GM12878 (cell line): ENCODE data around the gene TIMP2. TPM values are rescaled to one million over a fixed set of nuclear protein-coding genes. Genes with fewer than 3 reads are reported as not detected.

ENCODE experiments used
- ATAC-seq: fragments of 200-7000 bp; cut with Tn5 transposase; 3 replicates; pipeline ENCODE4 v1.9.1; 2020; ENCODE audit warnings: mild to moderate bottlenecking, moderate library complexity
- BruUV-seq: library from RNA; stranded (reverse); fragments of 400-500 nt; replicated peaks from 2 replicates; lab custom pipeline; 2021; lab: Mats Ljungman, UMichigan
- CTCF ChIA-PET: fragments of 300-600 bp; sonication (Branson Sonifier 250); formaldehyde crosslinking; extraction: SDS; loops from one replicate; lab custom pipeline; 2021; ENCODE audit warnings: inconsistent platforms; lab: Yijun Ruan, JAX
- POLR2A ChIA-PET: fragments of 350-600 bp; formaldehyde crosslinking; extraction: SDS; loops from one replicate; lab custom pipeline; 2021; ENCODE audit warnings: inconsistent platforms; lab: Charles Lee
- RAD21 ChIA-PET: fragments of 300-600 bp; sonication (Branson Sonifier 250); formaldehyde crosslinking; loops from one replicate; lab custom pipeline; 2023; ENCODE audit warnings: antibody characterized with exemption; ENCODE audit not compliant: unreplicated experiment; lab: Charles Lee
- SMC1A ChIA-PET: fragments of 300-600 bp; sonication (Branson Sonifier 250); formaldehyde crosslinking; loops from one replicate; lab custom pipeline; 2023; ENCODE audit not compliant: unreplicated experiment, uncharacterized antibody; lab: Charles Lee
- DNase-seq: peaks from one replicate; pipeline ENCODE4 v3.0.0-alpha.2; 2011; ENCODE audit warnings: low read depth, low spot score
- FAIRE-seq: peaks from 3 replicates; lab custom pipeline; 2011; peaks lifted over from hg19 to GRCh38; lab: Jason Lieb, UNC
- H2AFZ ChIP-seq: 2 replicates; pipeline ENCODE4 v1.6.0; 2011; ENCODE audit warnings: low read depth, low read length, control low read depth; ENCODE audit not compliant: control insufficient read depth
- H3K27ac ChIP-seq: 2 replicates; pipeline ENCODE4 v1.5.1; 2011; ENCODE audit warnings: control low read depth; ENCODE audit not compliant: control insufficient read depth, insufficient read depth
- H3K27me3 ChIP-seq, 2 experiments: replicated peaks in 1 of 2; 2 replicates each; pipeline versions ENCODE4 v1.6.0 to v1.6.1; 2011; ENCODE audit warnings: low read length in 1 of 2; ENCODE audit not compliant: control insufficient read depth in 2 of 2, insufficient read depth in 2 of 2
- H3K36me3 ChIP-seq, 2 experiments: 2 replicates each; pipeline ENCODE4 v1.5.1; 2011; ENCODE audit warnings: low read length in 1 of 2; ENCODE audit not compliant: control insufficient read depth in 2 of 2, insufficient read depth in 2 of 2
- H3K4me1 ChIP-seq: 2 replicates; pipeline ENCODE4 v1.6.1; 2011; ENCODE audit warnings: mild to moderate bottlenecking, low read length, moderate library complexity, mixed read lengths; ENCODE audit not compliant: control insufficient read depth, insufficient read depth
- H3K4me2 ChIP-seq: 2 replicates; pipeline ENCODE4 v1.6.0; 2011; ENCODE audit warnings: control low read depth; ENCODE audit not compliant: control insufficient read depth, insufficient read depth
- H3K4me3 ChIP-seq: fragments of 200-600 bp; sonication (generic); 2 replicates; pipeline ENCODE4 v1.5.1; 2016
- H3K79me2 ChIP-seq: 2 replicates; pipeline ENCODE4 v1.6.0; 2011; ENCODE audit warnings: low read length; ENCODE audit not compliant: control insufficient read depth, insufficient read depth
- H3K9ac ChIP-seq: 2 replicates; pipeline ENCODE4 v1.8.0; 2011; ENCODE audit warnings: low read length, control low read depth, mixed read lengths; ENCODE audit not compliant: control insufficient read depth, insufficient read depth
- H3K9me3 ChIP-seq: replicated peaks from 3 replicates; pipeline ENCODE4 v1.5.1; 2011; ENCODE audit warnings: mild to moderate bottlenecking, low read length; ENCODE audit not compliant: control insufficient read depth, insufficient read depth
- H4K20me1 ChIP-seq: 2 replicates; pipeline ENCODE4 v1.6.0; 2011; ENCODE audit not compliant: control insufficient read depth, insufficient read depth
- EZH2 ChIP-seq: IDR thresholded peaks from 2 replicates; pipeline ENCODE4 v1.6.1; 2012; ENCODE audit warnings: low read depth, mild to moderate bottlenecking, control low read depth, inconsistent platforms, low read length, borderline replicate concordance; ENCODE audit not compliant: control insufficient read depth
- FOXK2 ChIP-seq: fragments of 450-650 bp; IDR thresholded peaks from 2 replicates; pipeline ENCODE4 v1.6.1; 2017; ENCODE audit warnings: mild to moderate bottlenecking, moderate library complexity
- IKZF1 ChIP-seq: fragments of 450-650 bp; conservative IDR thresholded peaks from 2 replicates; pipeline ENCODE4 v1.6.1; 2017; ENCODE audit warnings: antibody characterized with exemption, mild to moderate bottlenecking
- JUND ChIP-seq: IDR thresholded peaks from 2 replicates; pipeline ENCODE4 v1.6.1; 2012; ENCODE audit warnings: low read depth, mild to moderate bottlenecking, low read length, improper control_type of control experiment, moderate library complexity
- MEF2A ChIP-seq: IDR thresholded peaks from 2 replicates; pipeline ENCODE4 v1.6.1; 2011; ENCODE audit warnings: low read depth, mild to moderate bottlenecking, low read length, moderate library complexity; ENCODE audit not compliant: insufficient read depth
- MEF2B ChIP-seq: fragments of 450-650 bp; IDR thresholded peaks from 2 replicates; pipeline ENCODE4 v1.6.1; 2018; ENCODE audit warnings: mild to moderate bottlenecking, moderate library complexity; ENCODE audit not compliant: partially characterized antibody, poor library complexity, severe bottlenecking
- MYB ChIP-seq: fragments of 150-350 bp; IDR thresholded peaks from 2 replicates; pipeline ENCODE4 v1.6.1; 2014; ENCODE audit warnings: mild to moderate bottlenecking, low read depth, low read length, borderline replicate concordance
- RB1 ChIP-seq: fragments of 450-650 bp; formaldehyde crosslinking; IDR thresholded peaks from 2 replicates; pipeline ENCODE4 v1.6.1; 2017; ENCODE audit warnings: mild to moderate bottlenecking, borderline replicate concordance
- SIN3A ChIP-seq: IDR thresholded peaks from 2 replicates; pipeline ENCODE4 v1.6.1; 2012; ENCODE audit warnings: low read depth, low read length, improper control_type of control experiment
- TAF1 ChIP-seq: IDR thresholded peaks from 2 replicates; pipeline ENCODE4 v1.6.1; 2011; ENCODE audit warnings: mild to moderate bottlenecking, low read depth, low read length, borderline replicate concordance
- YBX1 ChIP-seq: fragments of 450-650 bp; IDR thresholded peaks from 2 replicates; pipeline ENCODE4 v1.6.1; 2016; ENCODE audit warnings: antibody characterized with exemption
- YY1 ChIP-seq: IDR thresholded peaks from 2 replicates; pipeline ENCODE4 v1.6.1; 2011; ENCODE audit warnings: low read depth, mild to moderate bottlenecking, low read length
- WGBS: methylation state at CpG from one replicate; pipeline ENCODE4 v1.1.6; 2016; ENCODE audit warnings: low lambda C conversion rate; ENCODE audit not compliant: insufficient replicate concordance, insufficient coverage; ENCODE audit errors: missing lambda C conversion rate; 5-methylcytosine and 5-hydroxymethylcytosine counted together
- in situ Hi-C: fragments of 300-500 bp; cut with MboI; formaldehyde crosslinking; loops from 9 replicates; pipeline ENCODE4 v1.14.3; 2018; ENCODE audit warnings: mixed read lengths
- intact Hi-C: fragments of 100-400 bp; cut with micrococcal nuclease; formaldehyde crosslinking; loops from one replicate; pipeline ENCODE4 v1.14.2; 2022; ENCODE audit not compliant: unreplicated experiment
- polyA plus RNA-seq, 11 experiments: library from polyadenylated mRNA; depleted of rRNA in 4 of 11; unstranded in 6 of 11; stranded (reverse) in 5 of 11; fragments of >200 nt; fragmentation: Nextera tagmentation in 4 of 11; fragmentation: Illumina TruSeq in 1 of 11; extraction: Ambion mirVana in 4 of 11; extraction: Trizol in 1 of 11; gene quantifications; 1 replicate in 1 of 11; 2 replicates in 10 of 11; pipeline versions ENCODE4 v1.2.1 to v1.2.3, GENCODE V29; 2011 to 2016; ENCODE audit warnings: inconsistent platforms in 2 of 11, missing spikeins in 2 of 11, low read depth in 1 of 11
- total RNA-seq, 4 experiments: library from RNA; depleted of rRNA in 3 of 4; stranded (reverse); fragments of >200 nt in 3 of 4; fragmentation: Illumina TruSeq in 1 of 4; extraction: Trizol in 1 of 4; gene quantifications; 2 replicates each; pipeline versions ENCODE4 v1.2.1 to v1.2.3, GENCODE V29; 2013 to 2021
- TF ChIP-seq, protein P1 (sequence below), 3 experiments: IDR thresholded peaks in 2 of 3; conservative IDR thresholded peaks in 1 of 3; 2 replicates each; pipeline ENCODE4 v1.5.1; 2011; ENCODE audit warnings: low read depth in 3 of 3, low read length in 3 of 3, mild to moderate bottlenecking in 3 of 3, control low read depth in 2 of 3, moderate library complexity in 2 of 3, inconsistent platforms in 1 of 3, mixed read lengths in 1 of 3; ENCODE audit not compliant: control insufficient read depth in 2 of 3, insufficient read depth in 1 of 3; ENCODE audit errors: extremely low read depth in 1 of 3
- TF ChIP-seq, protein P2 (sequence below): IDR thresholded peaks from 2 replicates; pipeline ENCODE4 v1.6.1; 2012; ENCODE audit warnings: low read depth, low read length, improper control_type of control experiment
- TF ChIP-seq, protein P3 (sequence below): fragments of 450-650 bp; IDR thresholded peaks from 2 replicates; pipeline ENCODE4 v1.6.1; 2016; ENCODE audit warnings: mild to moderate bottlenecking, moderate library complexity, borderline replicate concordance
- TF ChIP-seq, protein P4 (sequence below): IDR thresholded peaks from 2 replicates; pipeline ENCODE4 v1.6.1; 2011; ENCODE audit warnings: borderline replicate concordance, low read depth, mild to moderate bottlenecking, moderate library complexity, mixed read lengths, low read length; ENCODE audit not compliant: insufficient read depth; ENCODE audit errors: extremely low read length

The TIMP2 gene
- total and polyA plus RNA-seq, 10 of the 15 experiments (the other 5 are each of a cell fraction or from before 2014, with no cell fraction given), result 0.03 to 0.41 (median 0.04) TPM; not detected in 7

DNA sequence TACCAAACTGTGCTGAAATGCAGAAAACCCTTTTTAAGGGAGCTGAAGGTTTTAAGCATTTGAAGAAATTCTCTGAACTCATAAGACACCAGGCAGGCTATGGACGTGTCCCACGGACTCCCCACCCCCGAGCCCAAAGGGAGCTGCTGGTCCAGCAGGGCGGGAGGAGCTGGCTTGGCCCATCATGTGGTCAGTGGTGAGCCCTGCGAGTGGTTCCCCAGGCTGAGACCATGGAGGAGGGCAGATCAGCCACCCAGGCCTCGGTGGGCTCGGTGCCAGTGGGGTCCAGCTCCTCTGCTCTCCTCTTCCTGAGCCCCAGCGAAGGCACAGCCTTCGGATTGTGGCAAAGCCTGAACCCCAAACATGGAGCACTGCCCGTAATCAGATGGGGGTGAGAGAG, 27.5 kb upstream of the TIMP2 start:
- POLR2A ChIA-PET, result no interaction called here
- ATAC-seq (no peak), DNase-seq (no peak), FAIRE-seq (no peak)
- Histone ChIP-seq H4K20me1 (no peaks in the 10 kb centered on the region), H3K9me3 (peaks cover 10% of the 10 kb centered on the region; the same call in 2 of the 3 replicates), H3K4me3 (no peak overlapping the region), H3K4me2 (no peak overlapping the region), H3K9ac (no peak overlapping the region), H3K79me2 (no peaks in the 10 kb centered on the region), H2AFZ (no peak overlapping the region), H3K27ac (no peak overlapping the region), H3K4me1 (no peaks in the 10 kb centered on the region), H3K27me3 (no peaks in the 10 kb centered on the region; a peak in 2 of 4 replicates), H3K36me3 (no peaks in the 10 kb centered on the region)
- SMC1A ChIA-PET, result no interaction called here
- WGBS, result 25% methylated on average over 10 of the region's 10 CpGs
- no TSS peak for BruUV-seq
- intact Hi-C loops (no loop called here), in situ Hi-C loops (no loop called here)
- RAD21 ChIA-PET, result no interaction called here
- CTCF ChIA-PET, result no interaction called here
- TF ChIP-seq FOXK2, result no peak
- TF ChIP-seq, protein P1, sequence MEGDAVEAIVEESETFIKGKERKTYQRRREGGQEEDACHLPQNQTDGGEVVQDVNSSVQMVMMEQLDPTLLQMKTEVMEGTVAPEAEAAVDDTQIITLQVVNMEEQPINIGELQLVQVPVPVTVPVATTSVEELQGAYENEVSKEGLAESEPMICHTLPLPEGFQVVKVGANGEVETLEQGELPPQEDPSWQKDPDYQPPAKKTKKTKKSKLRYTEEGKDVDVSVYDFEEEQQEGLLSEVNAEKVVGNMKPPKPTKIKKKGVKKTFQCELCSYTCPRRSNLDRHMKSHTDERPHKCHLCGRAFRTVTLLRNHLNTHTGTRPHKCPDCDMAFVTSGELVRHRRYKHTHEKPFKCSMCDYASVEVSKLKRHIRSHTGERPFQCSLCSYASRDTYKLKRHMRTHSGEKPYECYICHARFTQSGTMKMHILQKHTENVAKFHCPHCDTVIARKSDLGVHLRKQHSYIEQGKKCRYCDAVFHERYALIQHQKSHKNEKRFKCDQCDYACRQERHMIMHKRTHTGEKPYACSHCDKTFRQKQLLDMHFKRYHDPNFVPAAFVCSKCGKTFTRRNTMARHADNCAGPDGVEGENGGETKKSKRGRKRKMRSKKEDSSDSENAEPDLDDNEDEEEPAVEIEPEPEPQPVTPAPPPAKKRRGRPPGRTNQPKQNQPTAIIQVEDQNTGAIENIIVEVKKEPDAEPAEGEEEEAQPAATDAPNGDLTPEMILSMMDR (IDR thresholded peaks at IDR 0.05 in 2 of 3, conservative IDR thresholded peaks at IDR 0.05 in 1 of 3; ENCODE audit: control insufficient read depth in 2 of 3, extremely low read depth in 1 of 3, insufficient read depth in 1 of 3, low read depth in 3 of 3, low read length in 3 of 3), result no peak
- no peak for TF ChIP-seq MEF2A
- TF ChIP-seq, protein P2, sequence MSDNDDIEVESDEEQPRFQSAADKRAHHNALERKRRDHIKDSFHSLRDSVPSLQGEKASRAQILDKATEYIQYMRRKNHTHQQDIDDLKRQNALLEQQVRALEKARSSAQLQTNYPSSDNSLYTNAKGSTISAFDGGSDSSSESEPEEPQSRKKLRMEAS, result no peak
- TF ChIP-seq, protein P3, sequence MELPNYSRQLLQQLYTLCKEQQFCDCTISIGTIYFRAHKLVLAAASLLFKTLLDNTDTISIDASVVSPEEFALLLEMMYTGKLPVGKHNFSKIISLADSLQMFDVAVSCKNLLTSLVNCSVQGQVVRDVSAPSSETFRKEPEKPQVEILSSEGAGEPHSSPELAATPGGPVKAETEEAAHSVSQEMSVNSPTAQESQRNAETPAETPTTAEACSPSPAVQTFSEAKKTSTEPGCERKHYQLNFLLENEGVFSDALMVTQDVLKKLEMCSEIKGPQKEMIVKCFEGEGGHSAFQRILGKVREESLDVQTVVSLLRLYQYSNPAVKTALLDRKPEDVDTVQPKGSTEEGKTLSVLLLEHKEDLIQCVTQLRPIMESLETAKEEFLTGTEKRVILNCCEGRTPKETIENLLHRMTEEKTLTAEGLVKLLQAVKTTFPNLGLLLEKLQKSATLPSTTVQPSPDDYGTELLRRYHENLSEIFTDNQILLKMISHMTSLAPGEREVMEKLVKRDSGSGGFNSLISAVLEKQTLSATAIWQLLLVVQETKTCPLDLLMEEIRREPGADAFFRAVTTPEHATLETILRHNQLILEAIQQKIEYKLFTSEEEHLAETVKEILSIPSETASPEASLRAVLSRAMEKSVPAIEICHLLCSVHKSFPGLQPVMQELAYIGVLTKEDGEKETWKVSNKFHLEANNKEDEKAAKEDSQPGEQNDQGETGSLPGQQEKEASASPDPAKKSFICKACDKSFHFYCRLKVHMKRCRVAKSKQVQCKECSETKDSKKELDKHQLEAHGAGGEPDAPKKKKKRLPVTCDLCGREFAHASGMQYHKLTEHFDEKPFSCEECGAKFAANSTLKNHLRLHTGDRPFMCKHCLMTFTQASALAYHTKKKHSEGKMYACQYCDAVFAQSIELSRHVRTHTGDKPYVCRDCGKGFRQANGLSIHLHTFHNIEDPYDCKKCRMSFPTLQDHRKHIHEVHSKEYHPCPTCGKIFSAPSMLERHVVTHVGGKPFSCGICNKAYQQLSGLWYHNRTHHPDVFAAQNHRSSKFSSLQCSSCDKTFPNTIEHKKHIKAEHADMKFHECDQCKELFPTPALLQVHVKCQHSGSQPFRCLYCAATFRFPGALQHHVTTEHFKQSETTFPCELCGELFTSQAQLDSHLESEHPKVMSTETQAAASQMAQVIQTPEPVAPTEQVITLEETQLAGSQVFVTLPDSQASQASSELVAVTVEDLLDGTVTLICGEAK, result no peak
- no peak for TF ChIP-seq RB1
- no peak for TF ChIP-seq YBX1
- TF ChIP-seq, protein P4, sequence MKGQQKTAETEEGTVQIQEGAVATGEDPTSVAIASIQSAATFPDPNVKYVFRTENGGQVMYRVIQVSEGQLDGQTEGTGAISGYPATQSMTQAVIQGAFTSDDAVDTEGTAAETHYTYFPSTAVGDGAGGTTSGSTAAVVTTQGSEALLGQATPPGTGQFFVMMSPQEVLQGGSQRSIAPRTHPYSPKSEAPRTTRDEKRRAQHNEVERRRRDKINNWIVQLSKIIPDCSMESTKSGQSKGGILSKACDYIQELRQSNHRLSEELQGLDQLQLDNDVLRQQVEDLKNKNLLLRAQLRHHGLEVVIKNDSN, result no peak
- TF ChIP-seq EZH2, result no peak
- TF ChIP-seq IKZF1, result no peak
- no peak for TF ChIP-seq YY1
- TF ChIP-seq MYB, result no peak
- TF ChIP-seq MEF2B, result no peak
- no peak for TF ChIP-seq SIN3A
- no peak for TF ChIP-seq TAF1
- no peak for TF ChIP-seq JUND
